Epidermal melanocyte (primary cell): ENCODE results near the gene ALDH7A1.
"Not testable (repeated sequence)": the region's sequence is repeated elsewhere in the genome, so short reads cannot be mapped to it uniquely, and the experiment has no call there.

ENCODE experiments used
- DNase-seq: peaks from one replicate; pipeline ENCODE4 v3.0.0; 2011; ENCODE audit warnings: low spot score; ENCODE audit not compliant: insufficient read length

The ALDH7A1 gene

GRCh38 chr5:126595486-126596083, 566 bp upstream of the ALDH7A1 start:
- no peak for DNase-seq

- DNase-seq: no peak
Measured at GRCh38 chr5:126591549-126591948, 3.5 kb downstream of the ALDH7A1 start.

- DNase-seq: no peak
Measured at GRCh38 chr5:126589536-126590297, 5.3 kb downstream of the ALDH7A1 start.

- DNase-seq: no peak
Measured at GRCh38 chr5:126587551-126588390, 7.2 kb downstream of the ALDH7A1 start.

GRCh38 chr5:126583761-126584160, 11.3 kb downstream of the ALDH7A1 start:
- DNase-seq: no peak

- DNase-seq: no peak
Measured at GRCh38 chr5:126579716-126580115, 15.3 kb downstream of the ALDH7A1 start.

- no peak for DNase-seq
Measured at GRCh38 chr5:126577415-126577814, 17.6 kb downstream of the ALDH7A1 start.

GRCh38 chr5:126576974-126577373, 18.0 kb downstream of the ALDH7A1 start:
- DNase-seq: no peak

GRCh38 chr5:126575644-126576043, 19.4 kb downstream of the ALDH7A1 start:
- DNase-seq: peak; percentile 64

GRCh38 chr5:126568206-126568755, 26.7 kb downstream of the ALDH7A1 start:
- no peak for DNase-seq

- no peak for DNase-seq
Measured at GRCh38 chr5:126562823-126563222, 32.2 kb downstream of the ALDH7A1 start.

GRCh38 chr5:126561908-126562307, 33.1 kb downstream of the ALDH7A1 start:
- DNase-seq: no peak

- not testable (repeated sequence) for DNase-seq
Measured at GRCh38 chr5:126555101-126555500, 39.9 kb downstream of the ALDH7A1 start.

- no peak for DNase-seq
Measured at GRCh38 chr5:126552614-126553013, 42.4 kb downstream of the ALDH7A1 start.

GRCh38 chr5:126544087-126544740, 50.8 kb downstream of the ALDH7A1 start:
- peak; percentile 34 for DNase-seq

- DNase-seq: no peak
Measured at GRCh38 chr5:126543660-126544059, 51.4 kb downstream of the ALDH7A1 start.

- DNase-seq: no peak
Measured at GRCh38 chr5:126543009-126543408, 52.0 kb downstream of the ALDH7A1 start.

GRCh38 chr5:126542441-126542840, 52.6 kb downstream of the ALDH7A1 start:
- DNase-seq: no peak

GRCh38 chr5:126540631-126541030, 54.4 kb downstream of the ALDH7A1 start:
- DNase-seq: no peak

- DNase-seq: no peak
Measured at GRCh38 chr5:126538579-126538978, 56.4 kb downstream of the ALDH7A1 start.

- DNase-seq: no peak
Measured at GRCh38 chr5:126536874-126537273, 58.1 kb downstream of the ALDH7A1 start.
